HUES48 (cell line): ENCODE measurements around the gene VSIR.

Experiments
- H3K27ac ChIP-seq: one replicate; pipeline ENCODE4 v1.7.0; 2013; ENCODE audit warnings: low read depth, low read length, inconsistent platforms
- H3K27me3 ChIP-seq: 2 replicates; pipeline ENCODE4 v1.6.1; 2013; ENCODE audit warnings: mild to moderate bottlenecking, low read length; ENCODE audit not compliant: control insufficient read depth, insufficient read depth
- H3K36me3 ChIP-seq: 2 replicates; pipeline ENCODE4 v1.6.1; 2013; ENCODE audit warnings: low read length; ENCODE audit not compliant: control insufficient read depth, insufficient read depth
- H3K4me1 ChIP-seq: 2 replicates; pipeline ENCODE4 v1.6.1; 2013; ENCODE audit warnings: mild to moderate bottlenecking, low read length; ENCODE audit not compliant: control insufficient read depth, insufficient read depth
- H3K4me3 ChIP-seq: 2 replicates; pipeline ENCODE4 v1.5.1; 2013; ENCODE audit warnings: mild to moderate bottlenecking, low read depth, low read length
- H3K9ac ChIP-seq: 2 replicates; pipeline ENCODE4 v1.6.1; 2013; ENCODE audit warnings: mild to moderate bottlenecking, low read depth, low read length, moderate library complexity
- H3K9me3 ChIP-seq: 2 replicates; pipeline ENCODE4 v1.6.1; 2013; ENCODE audit warnings: low read length; ENCODE audit not compliant: control insufficient read depth, insufficient read depth

The VSIR gene

DNA sequence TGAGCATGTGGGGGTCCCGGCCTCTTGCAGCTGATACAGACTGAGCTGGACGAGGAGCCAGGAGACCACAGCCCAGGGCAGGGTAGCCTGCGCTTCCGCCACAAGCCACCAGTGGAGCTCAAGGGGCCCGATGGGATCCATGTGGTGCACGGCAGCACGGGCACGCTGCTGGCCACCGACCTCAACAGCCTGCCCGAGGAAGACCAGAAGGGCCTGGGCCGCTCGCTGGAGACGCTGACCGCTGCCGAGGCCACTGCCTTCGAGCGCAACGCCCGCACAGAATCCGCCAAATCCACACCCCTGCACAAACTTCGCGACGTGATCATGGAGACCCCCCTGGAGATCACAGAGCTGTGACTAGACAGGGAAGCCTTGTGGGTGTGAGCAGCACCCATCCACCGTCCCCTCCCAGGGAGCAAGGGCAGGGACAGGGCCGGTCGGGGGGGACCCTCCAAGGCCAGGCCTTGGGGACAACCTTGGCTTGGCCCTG is 41.6 kb upstream of the VSIR start:
- Histone ChIP-seq H3K27me3 (no peaks in the 10 kb centered on the region), H3K4me3 (no peak overlapping the region), H3K4me1 (no peaks in the 10 kb centered on the region), H3K9me3 (no peaks in the 10 kb centered on the region), H3K36me3 (peaks cover 46% of the 10 kb centered on the region), H3K27ac (no peak overlapping the region), H3K9ac (no peak overlapping the region)

DNA sequence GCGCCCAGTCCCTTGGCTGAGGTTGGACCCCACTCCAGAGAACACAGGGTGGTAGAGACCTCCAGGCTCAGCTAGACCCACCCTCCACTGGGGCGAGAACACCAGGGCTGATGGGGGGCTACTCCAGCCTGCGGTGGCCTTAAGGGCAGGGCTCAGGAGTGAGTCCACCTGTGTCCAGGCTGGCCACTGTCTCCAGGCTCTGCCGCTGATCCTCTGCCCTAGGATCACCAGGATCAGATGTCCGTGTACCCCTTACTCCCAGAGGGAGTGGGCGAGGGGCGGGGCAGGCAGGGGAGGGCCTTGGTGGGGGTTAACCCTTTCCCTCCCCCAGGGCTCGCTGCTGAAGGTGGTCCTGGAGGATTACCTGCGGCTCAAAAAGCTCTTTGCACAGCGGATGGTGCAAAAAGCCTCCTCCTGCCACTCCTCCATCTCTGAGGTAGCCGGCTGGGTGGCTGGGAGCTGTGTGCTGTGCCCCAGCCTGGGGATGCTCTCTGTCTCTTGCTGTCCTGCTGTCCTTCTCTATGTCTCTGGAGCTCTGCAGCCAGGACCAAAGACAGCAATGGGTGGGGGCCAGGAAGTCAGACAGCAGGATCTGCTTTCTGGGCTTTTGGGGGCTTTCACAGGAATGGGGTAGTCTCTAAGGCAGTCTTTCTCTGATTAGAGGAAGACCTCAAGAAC is 39.7 kb upstream of the VSIR start:
- H3K36me3 ChIP-seq = peaks cover 27% of the 10 kb centered on the region

DNA sequence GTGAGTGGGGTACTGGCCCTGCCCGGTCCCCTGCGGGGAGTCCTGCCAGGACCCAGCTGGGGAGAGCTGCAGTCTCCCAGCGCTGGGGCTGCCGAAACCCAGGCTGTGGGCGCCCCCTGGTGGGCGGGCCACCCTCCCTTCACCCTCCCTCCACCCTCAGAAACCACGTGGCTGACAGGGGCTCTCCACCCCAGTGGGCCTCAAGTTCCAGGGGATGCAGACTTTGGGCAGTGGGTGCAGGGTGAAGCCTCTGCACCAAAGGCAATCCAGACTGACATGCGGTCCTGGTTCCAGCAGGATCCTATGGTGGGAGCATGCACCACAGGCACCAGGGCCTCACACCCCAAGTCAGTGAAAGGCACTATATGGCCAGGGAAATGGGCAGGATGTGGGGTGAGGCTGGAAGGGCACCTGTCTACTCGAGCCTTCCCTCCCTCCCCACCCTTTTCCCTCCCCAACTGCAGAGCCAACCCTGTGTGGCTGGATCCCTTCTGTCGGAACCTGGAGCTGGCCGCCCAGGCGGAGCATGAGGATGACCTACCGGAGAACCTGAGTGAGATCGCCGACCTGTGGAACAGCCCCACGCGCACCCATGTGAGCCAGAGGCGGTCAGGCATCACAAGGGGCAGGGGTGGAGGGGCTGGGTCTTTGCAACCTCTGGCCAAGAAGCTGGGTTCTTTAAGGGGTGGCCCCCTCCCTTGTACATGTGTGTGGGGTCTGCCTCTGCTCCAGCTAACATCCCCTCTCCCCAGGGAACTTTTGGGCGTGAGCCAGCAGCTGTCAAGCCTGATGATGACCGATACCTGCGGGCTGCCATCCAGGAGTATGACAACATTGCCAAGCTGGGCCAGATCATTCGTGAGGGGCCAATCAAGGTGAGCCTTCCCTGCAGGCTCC is 38.9 kb upstream of the VSIR start:
- no peaks in the 10 kb centered on the region for H3K4me1 ChIP-seq

More for the DNA sequence above, 39.7 kb upstream of the VSIR start:
- Histone ChIP-seq H3K27me3 (no peaks in the 10 kb centered on the region), H3K9me3 (no peaks in the 10 kb centered on the region), H3K4me3 (no peak overlapping the region), H3K27ac (no peak overlapping the region), H3K4me1 (no peaks in the 10 kb centered on the region), H3K9ac (no peak overlapping the region)

DNA sequence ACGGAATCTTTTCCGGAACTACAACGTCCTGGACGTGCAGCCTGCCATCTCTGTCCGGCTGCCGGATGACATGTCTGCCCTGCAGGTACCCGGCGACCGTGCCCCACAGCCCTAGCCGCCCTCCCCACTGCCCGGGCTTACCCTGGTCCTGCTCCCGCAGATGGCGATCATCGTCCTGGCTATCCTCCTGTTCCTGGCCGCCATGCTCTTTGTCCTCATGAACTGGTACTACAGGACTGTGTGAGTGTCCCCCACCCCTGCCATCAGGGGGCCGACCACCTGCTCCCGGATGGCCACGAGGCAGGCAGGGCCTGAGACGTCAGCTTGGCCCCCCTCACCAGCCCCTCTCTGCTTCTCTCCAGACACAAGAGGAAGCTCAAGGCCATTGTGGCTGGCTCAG is 38.0 kb upstream of the VSIR start:
- Histone ChIP-seq H3K36me3 (peaks cover 10% of the 10 kb centered on the region), H3K4me1 (no peaks in the 10 kb centered on the region), H3K27ac (no peak overlapping the region), H3K9me3 (no peaks in the 10 kb centered on the region), H3K9ac (no peak overlapping the region), H3K27me3 (no peaks in the 10 kb centered on the region), H3K4me3 (no peak overlapping the region)

More for the DNA sequence above, 38.9 kb upstream of the VSIR start:
- no peaks in the 10 kb centered on the region for H3K9me3 ChIP-seq
- no peak overlapping the region for H3K4me3 ChIP-seq
- no peak overlapping the region for H3K9ac ChIP-seq
- no peaks in the 10 kb centered on the region for H3K27me3 ChIP-seq
- peaks cover 19% of the 10 kb centered on the region for H3K36me3 ChIP-seq
- no peak overlapping the region for H3K27ac ChIP-seq

DNA sequence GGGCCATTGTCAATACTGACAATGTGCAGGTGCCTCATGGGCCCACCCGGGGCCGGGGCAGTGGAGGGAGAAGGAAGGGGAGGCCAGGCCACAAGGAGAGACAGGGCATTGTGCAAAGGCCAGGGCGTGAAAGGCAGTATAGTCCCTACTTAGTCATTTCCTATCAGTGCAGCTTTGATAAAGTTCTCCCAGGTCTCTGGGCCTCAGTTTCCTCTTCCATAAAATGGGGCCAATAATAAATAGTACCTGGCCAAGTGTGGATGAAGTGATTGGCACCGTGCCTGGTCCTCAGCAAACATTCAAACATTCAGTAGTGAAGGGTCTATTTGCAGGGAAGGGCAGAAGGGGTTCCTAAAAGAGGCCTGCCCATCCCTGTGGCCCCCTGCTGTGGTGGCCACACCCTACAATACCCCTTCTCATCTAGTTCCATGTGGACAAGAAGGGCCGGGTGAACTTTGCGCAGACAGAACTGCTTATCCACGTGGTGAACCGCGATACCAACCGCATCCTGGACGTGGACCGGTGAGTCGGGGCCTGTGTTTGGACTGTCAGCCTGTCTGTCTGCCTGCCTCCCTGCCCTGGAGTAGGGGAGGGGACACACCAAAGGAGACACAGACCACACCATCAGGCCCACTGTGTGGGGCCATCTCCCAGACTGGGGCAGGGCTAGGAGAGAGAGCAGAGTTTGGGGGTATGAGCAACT is 36.9 kb upstream of the VSIR start:
- no peak overlapping the region for H3K4me3 ChIP-seq
- H3K36me3 ChIP-seq = no peaks in the 10 kb centered on the region
- no peaks in the 10 kb centered on the region; the same call in 1 of the 2 replicates for H3K4me1 ChIP-seq
- no peak overlapping the region for H3K9ac ChIP-seq
- no peak overlapping the region for H3K27ac ChIP-seq
- H3K27me3 ChIP-seq = peaks cover 5% of the 10 kb centered on the region; the same call in 1 of the 2 replicates
- no peaks in the 10 kb centered on the region for H3K9me3 ChIP-seq

DNA sequence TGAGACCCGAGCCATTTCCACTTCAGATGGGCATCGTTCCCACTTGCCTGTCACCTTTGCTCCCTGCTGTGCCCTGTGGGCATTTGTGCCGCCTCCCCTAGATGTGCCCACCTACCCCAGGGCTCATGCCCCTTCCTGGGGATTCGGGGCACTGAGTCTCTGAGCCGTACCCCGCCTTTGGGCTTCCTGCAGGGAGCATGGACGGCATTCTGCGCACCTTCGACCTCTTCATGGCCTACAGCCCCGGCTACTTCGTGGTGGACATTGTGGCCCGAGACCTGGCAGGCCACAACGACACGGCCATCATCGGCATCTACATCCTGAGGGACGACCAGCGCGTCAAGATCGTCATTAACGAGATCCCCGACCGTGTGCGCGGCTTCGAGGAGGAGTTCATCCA is 36.3 kb upstream of the VSIR start:
- H3K27ac ChIP-seq = no peak overlapping the region
- H3K27me3 ChIP-seq = peaks cover 6% of the 10 kb centered on the region; the same call in 1 of the 2 replicates
- H3K36me3 ChIP-seq = no peaks in the 10 kb centered on the region
- no peaks in the 10 kb centered on the region for H3K9me3 ChIP-seq
- no peaks in the 10 kb centered on the region; the same call in 1 of the 2 replicates for H3K4me1 ChIP-seq
- no peak overlapping the region for H3K9ac ChIP-seq
- no peak overlapping the region for H3K4me3 ChIP-seq

DNA sequence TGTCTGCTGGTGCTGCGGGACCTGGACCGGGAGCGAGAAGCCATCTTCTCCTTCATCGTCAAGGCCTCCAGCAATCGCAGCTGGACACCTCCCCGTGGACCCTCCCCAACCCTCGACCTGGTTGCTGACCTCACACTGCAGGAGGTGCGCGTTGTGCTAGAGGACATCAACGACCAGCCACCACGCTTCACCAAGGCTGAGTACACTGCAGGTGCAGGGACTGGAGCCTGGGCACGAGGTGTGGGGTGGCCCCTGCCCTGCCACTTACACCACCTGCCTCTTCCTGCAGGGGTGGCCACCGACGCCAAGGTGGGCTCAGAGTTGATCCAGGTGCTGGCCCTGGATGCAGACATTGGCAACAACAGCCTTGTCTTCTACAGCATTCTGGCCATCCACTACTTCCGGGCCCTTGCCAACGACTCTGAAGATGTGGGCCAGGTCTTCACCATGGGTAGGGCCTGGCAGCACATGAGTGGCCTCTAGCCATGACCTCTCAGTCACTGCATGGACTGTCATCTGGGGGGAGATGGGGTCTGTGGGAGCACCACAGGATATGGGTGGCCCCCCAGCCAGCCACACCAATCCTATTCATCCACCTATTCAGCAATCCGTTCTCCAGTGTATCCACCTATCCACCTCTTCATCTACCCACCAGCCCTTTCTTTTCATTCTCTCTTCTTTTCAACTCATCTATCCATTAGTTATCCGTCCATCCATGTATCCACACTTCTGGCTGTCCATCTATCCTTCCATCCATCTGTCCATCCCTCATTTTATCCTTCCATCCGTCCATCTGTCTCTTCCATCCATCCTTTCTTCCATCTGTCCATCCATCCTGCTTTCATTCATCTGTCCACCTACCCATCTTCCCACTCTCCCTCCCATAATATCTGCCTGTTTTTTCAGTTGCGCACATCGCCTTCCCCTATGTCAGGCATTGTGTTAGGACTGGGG is 34.5 kb upstream of the VSIR start:
- Histone ChIP-seq H3K9me3 (no peaks in the 10 kb centered on the region), H3K4me3 (no peak overlapping the region), H3K4me1 (no peaks in the 10 kb centered on the region; the same call in 1 of the 2 replicates), H3K27ac (no peak overlapping the region), H3K36me3 (no peaks in the 10 kb centered on the region), H3K27me3 (peaks cover 6% of the 10 kb centered on the region; the same call in 1 of the 2 replicates), H3K9ac (no peak overlapping the region)

DNA sequence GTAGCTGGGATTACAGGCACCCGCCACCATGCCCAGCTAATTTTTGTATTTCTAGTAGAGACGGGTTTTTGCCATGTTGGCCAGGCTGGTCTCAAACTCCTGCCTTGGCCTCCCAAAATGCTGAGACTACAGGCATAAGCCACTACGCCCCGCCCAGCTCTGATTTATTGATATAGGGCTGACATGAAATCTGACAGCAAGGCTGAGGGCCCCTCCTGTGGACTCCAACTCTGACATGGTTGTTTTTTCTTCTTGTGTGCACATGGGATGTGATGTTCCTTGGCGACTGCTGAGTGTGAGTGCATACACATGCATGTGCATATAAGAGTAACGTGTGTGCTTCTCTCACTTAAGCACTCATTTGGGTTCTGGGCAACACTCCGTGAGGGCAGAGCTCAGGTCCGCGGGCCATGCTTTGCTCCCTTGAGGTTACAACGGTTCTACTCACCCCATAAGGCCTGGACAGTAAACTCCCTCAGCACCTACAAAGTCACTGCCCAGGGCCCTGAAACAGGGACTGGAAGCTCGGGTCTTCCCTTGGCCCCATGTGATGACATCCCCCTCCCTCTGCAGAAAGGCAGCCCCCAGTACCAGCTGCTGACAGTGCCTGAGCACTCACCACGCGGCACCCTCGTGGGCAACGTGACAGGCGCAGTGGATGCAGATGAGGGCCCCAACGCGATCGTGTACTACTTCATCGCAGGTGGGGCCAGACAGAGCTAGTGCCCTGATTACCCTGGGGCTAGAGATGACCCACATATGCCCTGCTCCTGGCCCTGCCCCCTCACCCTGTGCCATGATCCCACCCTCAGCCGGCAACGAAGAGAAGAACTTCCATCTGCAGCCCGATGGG is 33.6 kb upstream of the VSIR start:
- Histone ChIP-seq H3K9me3 (no peaks in the 10 kb centered on the region), H3K4me1 (no peaks in the 10 kb centered on the region; the same call in 1 of the 2 replicates), H3K9ac (no peak overlapping the region), H3K36me3 (no peaks in the 10 kb centered on the region), H3K27me3 (peaks cover 6% of the 10 kb centered on the region; the same call in 1 of the 2 replicates), H3K27ac (no peak overlapping the region), H3K4me3 (no peak overlapping the region)

DNA sequence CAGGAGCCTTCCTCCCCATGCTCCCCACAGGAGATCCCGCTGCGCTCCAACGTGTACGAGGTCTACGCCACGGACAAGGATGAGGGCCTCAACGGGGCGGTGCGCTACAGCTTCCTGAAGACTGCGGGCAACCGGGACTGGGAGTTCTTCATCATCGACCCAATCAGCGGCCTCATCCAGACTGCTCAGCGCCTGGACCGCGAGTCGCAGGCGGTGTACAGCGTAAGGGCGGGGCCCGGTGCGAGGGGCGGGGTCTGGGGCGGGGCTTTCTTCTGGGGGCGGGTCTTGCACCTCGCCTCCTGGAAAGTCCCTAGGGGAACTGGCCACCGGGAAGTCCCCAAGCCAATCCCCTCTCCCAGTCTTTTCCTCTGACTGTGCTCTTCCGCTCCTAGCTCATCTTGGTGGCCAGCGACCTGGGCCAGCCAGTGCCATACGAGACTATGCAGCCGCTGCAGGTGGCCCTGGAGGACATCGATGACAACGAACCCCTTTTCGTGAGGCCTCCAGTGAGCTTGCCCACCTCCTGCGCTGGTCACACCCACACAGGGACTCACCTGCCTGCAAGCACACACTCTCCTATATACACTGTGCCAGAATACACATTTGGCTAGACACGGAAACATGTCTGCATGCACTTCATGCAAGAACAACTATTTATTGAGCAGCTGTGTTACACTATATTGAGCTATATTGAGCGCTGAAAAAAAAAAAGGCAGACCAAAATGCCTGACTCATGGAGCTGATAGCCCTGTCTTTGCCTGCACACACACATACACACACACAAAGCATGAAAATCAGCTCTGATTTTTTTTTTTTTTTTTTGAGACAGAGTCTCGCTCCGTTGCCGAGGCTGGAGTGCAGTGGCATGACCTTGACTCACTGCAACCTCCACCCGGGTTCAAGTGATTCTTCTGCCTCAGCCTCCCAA is 32.7 kb upstream of the VSIR start:
- Histone ChIP-seq H3K27me3 (peaks cover 6% of the 10 kb centered on the region; the same call in 1 of the 2 replicates), H3K4me1 (no peaks in the 10 kb centered on the region; the same call in 1 of the 2 replicates), H3K4me3 (no peak overlapping the region), H3K9ac (no peak overlapping the region), H3K27ac (no peak overlapping the region), H3K9me3 (no peaks in the 10 kb centered on the region), H3K36me3 (no peaks in the 10 kb centered on the region)
